DOHH2 (cell line): Measurements from ENCODE around the gene NLRP1.

Source experiments
- H3F3A ChIP-seq: fragments of 200-600 bp; sonication (generic), shearing (Covaris generic); 2 replicates; pipeline ENCODE4 v1.6.0; 2016; ENCODE audit warnings: antibody characterized with exemption, mild to moderate bottlenecking; ENCODE audit not compliant: control insufficient read depth, insufficient read depth
- H3K27ac ChIP-seq: fragments of 200-600 bp; sonication (generic); 2 replicates; pipeline ENCODE4 v1.5.1; 2014; ENCODE audit warnings: low read depth, mild to moderate bottlenecking, low read length, moderate library complexity
- H3K27me3 ChIP-seq: fragments of 200-600 bp; sonication (generic); 2 replicates; pipeline ENCODE4 v1.6.1; 2014; ENCODE audit warnings: mild to moderate bottlenecking, low read length, mixed read lengths; ENCODE audit not compliant: control insufficient read depth
- H3K36me3 ChIP-seq: fragments of 200-600 bp; sonication (generic); 2 replicates; pipeline ENCODE4 v1.6.1; 2014; ENCODE audit warnings: mild to moderate bottlenecking, low read length, moderate library complexity, mixed read lengths; ENCODE audit not compliant: control insufficient read depth
- H3K4me1 ChIP-seq: fragments of 200-600 bp; sonication (generic); 2 replicates; pipeline ENCODE4 v1.6.1; 2014; ENCODE audit warnings: mild to moderate bottlenecking, low read length, mixed read lengths; ENCODE audit not compliant: control insufficient read depth
- H3K4me2 ChIP-seq: fragments of 200-600 bp; sonication (generic); 2 replicates; pipeline ENCODE4 v1.6.0; 2014; ENCODE audit warnings: mild to moderate bottlenecking, low read length, moderate library complexity
- H3K4me3 ChIP-seq: fragments of 200-600 bp; sonication (generic); 2 replicates; pipeline ENCODE4 v1.5.1; 2014; ENCODE audit warnings: mild to moderate bottlenecking, low read length, mixed read lengths
- H3K79me2 ChIP-seq: fragments of 200-600 bp; sonication (generic); 2 replicates; pipeline ENCODE4 v1.6.1; 2014; ENCODE audit warnings: mild to moderate bottlenecking, low read length, mixed read lengths; ENCODE audit not compliant: control insufficient read depth
- H3K9me2 ChIP-seq: fragments of 200-600 bp; sonication (generic); replicated peaks from 2 replicates; pipeline ENCODE4 v1.6.1; 2014; ENCODE audit warnings: mild to moderate bottlenecking, low read length, mixed read lengths; ENCODE audit not compliant: control insufficient read depth
- H3K9me3 ChIP-seq: fragments of 200-600 bp; sonication (generic); 2 replicates; pipeline ENCODE4 v1.6.1; 2014; ENCODE audit warnings: antibody characterized with exemption, low read length, mixed read lengths; ENCODE audit not compliant: control insufficient read depth, insufficient read depth
- H4K20me1 ChIP-seq: fragments of 200-600 bp; sonication (generic); 2 replicates; pipeline ENCODE4 v1.6.0; 2014; ENCODE audit warnings: low read depth, mild to moderate bottlenecking, antibody characterized with exemption, low read length, moderate library complexity; ENCODE audit not compliant: control insufficient read depth, insufficient read depth
- CTCF ChIP-seq: fragments of 200-600 bp; sonication (generic); IDR thresholded peaks from one replicate; pipeline ENCODE4 v1.5.1; 2014; ENCODE audit warnings: antibody characterized with exemption, mild to moderate bottlenecking, low read depth, low read length; ENCODE audit not compliant: poor library complexity, severe bottlenecking
- EZH2phosphoT487 ChIP-seq: fragments of 200-600 bp; sonication (generic); IDR thresholded peaks from 2 replicates; pipeline ENCODE4 v1.6.1; 2017; ENCODE audit warnings: borderline replicate concordance, mild to moderate bottlenecking, antibody characterized with exemption, low read length, moderate library complexity, mixed read lengths

NLRP1 gene

GRCh38 chr17:5584383-5585286 lies at the start of gene NLRP1:
NLRP1 (minus strand) TSS chr17:5584509; CDS start chr17:5583957, 552 bp downstream.
- Histone ChIP-seq H4K20me1 (no peaks in the 10 kb centered on the region), H3K9me3 (no peaks in the 10 kb centered on the region), H3K79me2 (no peaks in the 10 kb centered on the region), H3F3A (peaks cover 4% of the 10 kb centered on the region; the same call in 1 of the 2 replicates), H3K27ac (no peak within 1 kb of the TSS), H3K9me2 (no peaks in the 10 kb centered on the region), H3K4me2 (peak within 1 kb of the TSS; percentile 74), H3K4me1 (peaks cover 34% of the 10 kb centered on the region), H3K27me3 (no peaks in the 10 kb centered on the region), H3K36me3 (no peaks in the 10 kb centered on the region), H3K4me3 (peak within 1 kb of the TSS; percentile 72)
- TF ChIP-seq EZH2phosphoT487 (no peak), CTCF (no peak)

- no peaks in the 10 kb centered on the region for H3F3A ChIP-seq
- peaks cover 23% of the 10 kb centered on the region for H3K27me3 ChIP-seq
- H3K36me3 ChIP-seq = no peaks in the 10 kb centered on the region
- TF ChIP-seq EZH2phosphoT487 (no peak), CTCF (no peak)
- no peak overlapping the region for H3K4me3 ChIP-seq
- no peaks in the 10 kb centered on the region for H3K79me2 ChIP-seq
- H4K20me1 ChIP-seq = no peaks in the 10 kb centered on the region
- no peaks in the 10 kb centered on the region for H3K9me2 ChIP-seq
- H3K9me3 ChIP-seq = no peaks in the 10 kb centered on the region
- H3K4me1 ChIP-seq = no peaks in the 10 kb centered on the region
- H3K4me2 ChIP-seq = no peak overlapping the region
- H3K27ac ChIP-seq = no peak overlapping the region
These were observed 47.8 kb upstream of the NLRP1 start for GRCh38 chr17:5631958-5632590.

GRCh38 chr17:5630434-5630833 lies 46.1 kb upstream of the NLRP1 start:
- no peaks in the 10 kb centered on the region for H4K20me1 ChIP-seq
- H3K4me3 ChIP-seq = no peak overlapping the region
- TF ChIP-seq EZH2phosphoT487 (no peak), CTCF (no peak)
- no peak overlapping the region for H3K27ac ChIP-seq
- H3K4me1 ChIP-seq = no peaks in the 10 kb centered on the region
- H3K27me3 ChIP-seq = peaks cover 20% of the 10 kb centered on the region
- H3K4me2 ChIP-seq = no peak overlapping the region
- H3K36me3 ChIP-seq = no peaks in the 10 kb centered on the region
- H3K9me2 ChIP-seq = no peaks in the 10 kb centered on the region
- no peaks in the 10 kb centered on the region for H3K79me2 ChIP-seq
- H3F3A ChIP-seq = no peaks in the 10 kb centered on the region
- H3K9me3 ChIP-seq = no peaks in the 10 kb centered on the region
